KMS-11 (cell line): ENCODE results near the gene LONRF2.

Experiments
- H2AFZ ChIP-seq: fragments of 200-600 bp; sonication (generic); 2 replicates; pipeline ENCODE4 v1.6.1; 2016; ENCODE audit warnings: antibody characterized with exemption, mixed run types, low read depth
- H3K27ac ChIP-seq: fragments of 200-600 bp; sonication (generic); 2 replicates; pipeline ENCODE4 v1.6.1; 2016; ENCODE audit warnings: mild to moderate bottlenecking, mixed run types
- H3K27me3 ChIP-seq: fragments of 200-600 bp; sonication (generic); 2 replicates; pipeline ENCODE4 v1.6.1; 2017; ENCODE audit warnings: mild to moderate bottlenecking, low read depth, mixed run types, moderate library complexity; ENCODE audit not compliant: insufficient read depth
- H3K36me3 ChIP-seq: fragments of 200-600 bp; sonication (generic); 2 replicates; pipeline ENCODE4 v1.6.1; 2017; ENCODE audit warnings: mild to moderate bottlenecking, mixed run types; ENCODE audit not compliant: insufficient read depth
- H3K4me1 ChIP-seq: fragments of 200-600 bp; sonication (generic); 2 replicates; pipeline ENCODE4 v1.6.1; 2016; ENCODE audit warnings: mild to moderate bottlenecking, low read depth, mixed run types; ENCODE audit not compliant: poor library complexity, severe bottlenecking
- H3K4me2 ChIP-seq: fragments of 200-600 bp; sonication (generic); 2 replicates; pipeline ENCODE4 v1.7.0; 2016; ENCODE audit warnings: mild to moderate bottlenecking, mixed run types
- H3K4me3 ChIP-seq: fragments of 200-600 bp; sonication (generic); IDR thresholded peaks from 2 replicates; pipeline ENCODE4 v1.6.1; 2017; ENCODE audit warnings: low read depth, low read length, mixed read lengths; ENCODE audit not compliant: insufficient read depth
- H3K79me2 ChIP-seq: fragments of 200-600 bp; sonication (generic); 2 replicates; pipeline ENCODE4 v1.6.1; 2016; ENCODE audit warnings: low read depth, mixed run types; ENCODE audit not compliant: insufficient read depth
- H3K9ac ChIP-seq: fragments of 200-600 bp; sonication (generic); 2 replicates; pipeline ENCODE4 v1.6.1; 2016; ENCODE audit warnings: mild to moderate bottlenecking, mixed run types
- H4K20me1 ChIP-seq: fragments of 200-600 bp; sonication (generic); 2 replicates; pipeline ENCODE4 v1.6.1; 2016; ENCODE audit warnings: mild to moderate bottlenecking, mixed run types; ENCODE audit not compliant: insufficient read depth
- CTCF ChIP-seq: fragments of 200-600 bp; sonication (generic); conservative IDR thresholded peaks from 2 replicates; pipeline ENCODE4 v1.6.1; 2017; ENCODE audit warnings: low read depth, mild to moderate bottlenecking, antibody characterized with exemption, low read length, moderate library complexity, mixed read lengths

LONRF2 gene

GRCh38 chr2:100339823-100340222 is 17.5 kb upstream of the LONRF2 start:
- no peaks in the 10 kb centered on the region for H3K4me1 ChIP-seq
- H3K27ac ChIP-seq, result no peak overlapping the region
- H3K4me3 ChIP-seq, result no peak overlapping the region
- H3K79me2 ChIP-seq, result no peaks in the 10 kb centered on the region
- no peak for TF ChIP-seq CTCF
- no peaks in the 10 kb centered on the region for H3K36me3 ChIP-seq
- no peaks in the 10 kb centered on the region for H4K20me1 ChIP-seq
- no peaks in the 10 kb centered on the region for H3K27me3 ChIP-seq
- no peak overlapping the region for H3K9ac ChIP-seq
- H2AFZ ChIP-seq, result no peak overlapping the region
- no peak overlapping the region for H3K4me2 ChIP-seq

GRCh38 chr2:100334929-100335328 is 12.6 kb upstream of the LONRF2 start:
- Histone ChIP-seq H3K4me3 (no peak overlapping the region), H3K36me3 (no peaks in the 10 kb centered on the region), H3K9ac (no peak overlapping the region), H4K20me1 (no peaks in the 10 kb centered on the region), H3K79me2 (no peaks in the 10 kb centered on the region), H3K27ac (no peak overlapping the region), H3K4me1 (no peaks in the 10 kb centered on the region), H2AFZ (no peak overlapping the region), H3K4me2 (no peak overlapping the region), H3K27me3 (no peaks in the 10 kb centered on the region)
- TF ChIP-seq CTCF, result no peak

- Histone ChIP-seq H3K4me1 (no peaks in the 10 kb centered on the region), H3K27ac (no peak overlapping the region), H3K27me3 (no peaks in the 10 kb centered on the region), H3K9ac (no peak overlapping the region), H4K20me1 (no peaks in the 10 kb centered on the region), H3K79me2 (no peaks in the 10 kb centered on the region), H3K36me3 (no peaks in the 10 kb centered on the region), H3K4me3 (no peak overlapping the region), H3K4me2 (no peak overlapping the region), H2AFZ (no peak overlapping the region)
- no peak for TF ChIP-seq CTCF
Measured at GRCh38 chr2:100327742-100328141, 5.4 kb upstream of the LONRF2 start.

GRCh38 chr2:100321179-100321865 is 979 bp downstream of the LONRF2 start:
- H3K4me2 ChIP-seq, result no peak overlapping the region
- H3K4me1 ChIP-seq, result no peaks in the 10 kb centered on the region
- H3K27ac ChIP-seq, result no peak overlapping the region
- H3K9ac ChIP-seq, result no peak overlapping the region
- H3K36me3 ChIP-seq, result no peaks in the 10 kb centered on the region
- no peak overlapping the region for H3K4me3 ChIP-seq
- H4K20me1 ChIP-seq, result no peaks in the 10 kb centered on the region
- TF ChIP-seq CTCF, result no peak
- no peaks in the 10 kb centered on the region for H3K79me2 ChIP-seq
- no peak overlapping the region for H2AFZ ChIP-seq
- no peaks in the 10 kb centered on the region for H3K27me3 ChIP-seq
